Suprapubic skin (tissue), 4 donors: Measurements from ENCODE around the gene NMRAL1. TPM values are rescaled to one million over a fixed set of nuclear protein-coding genes. Genes with fewer than 3 reads are reported as not detected.

Experiments
- DNase-seq, 2 donors: peaks; one replicate each; pipeline ENCODE4 v3.0.0-alpha.2; 2019; ENCODE audit warnings: low spot score in 2 of 2
- H3K27ac ChIP-seq: fragments of 200-600 bp; sonication (generic); one replicate; pipeline ENCODE4 v1.5.1; 2019
- H3K27me3 ChIP-seq: fragments of 200-600 bp; sonication (generic); one replicate; pipeline ENCODE4 v1.5.1; 2019
- H3K36me3 ChIP-seq: fragments of 200-600 bp; sonication (generic); one replicate; pipeline ENCODE4 v1.5.1; 2019
- H3K4me1 ChIP-seq: fragments of 200-600 bp; sonication (generic); one replicate; pipeline ENCODE4 v1.5.1; 2019
- H3K4me3 ChIP-seq: fragments of 200-600 bp; sonication (generic); one replicate; pipeline ENCODE4 v1.5.1; 2019; ENCODE audit warnings: mild to moderate bottlenecking
- H3K9me3 ChIP-seq: fragments of 200-600 bp; sonication (generic); one replicate; pipeline ENCODE4 v1.5.1; 2019
- EP300 ChIP-seq: sonication (generic); formaldehyde crosslinking; IDR thresholded peaks from one replicate; pipeline ENCODE4 v1.6.1; 2017; ENCODE audit warnings: antibody characterized with exemption
- POLR2A ChIP-seq, 2 donors: fragments of 450-650 bp; IDR thresholded peaks; one replicate each; pipeline ENCODE4 v1.6.1; 2017; ENCODE audit warnings: antibody characterized with exemption in 2 of 2, mild to moderate bottlenecking in 2 of 2, moderate library complexity in 2 of 2
- POLR2AphosphoS5 ChIP-seq, 3 donors: sonication (generic); formaldehyde crosslinking; IDR thresholded peaks; one replicate each; pipeline ENCODE4 v1.6.1; 2017; ENCODE audit warnings: antibody characterized with exemption in 3 of 3
- WGBS: methylation state at CpG from one replicate; pipeline ENCODE4 v1.1.5; 2018; 5-methylcytosine and 5-hydroxymethylcytosine counted together
- total RNA-seq, 4 donors: library from RNA; depleted of rRNA; stranded (reverse); fragments of >200 nt; gene quantifications; one replicate each; pipeline ENCODE4 v1.1.0, GENCODE V29; 2016
- TF ChIP-seq, protein P1 (sequence below), 2 donors: fragments of 200-600 bp in 1 of 2; fragments of 450-650 bp in 1 of 2; sonication (generic) in 1 of 2; IDR thresholded peaks; one replicate each; pipeline ENCODE4 v1.5.1; 2016 to 2019; ENCODE audit warnings: antibody characterized with exemption in 2 of 2, mild to moderate bottlenecking in 1 of 2, moderate library complexity in 1 of 2

NMRAL1 gene
- total RNA-seq, 4 donors from 2014 or later: 52.7 to 72.3 (median 61.6) TPM

DNA sequence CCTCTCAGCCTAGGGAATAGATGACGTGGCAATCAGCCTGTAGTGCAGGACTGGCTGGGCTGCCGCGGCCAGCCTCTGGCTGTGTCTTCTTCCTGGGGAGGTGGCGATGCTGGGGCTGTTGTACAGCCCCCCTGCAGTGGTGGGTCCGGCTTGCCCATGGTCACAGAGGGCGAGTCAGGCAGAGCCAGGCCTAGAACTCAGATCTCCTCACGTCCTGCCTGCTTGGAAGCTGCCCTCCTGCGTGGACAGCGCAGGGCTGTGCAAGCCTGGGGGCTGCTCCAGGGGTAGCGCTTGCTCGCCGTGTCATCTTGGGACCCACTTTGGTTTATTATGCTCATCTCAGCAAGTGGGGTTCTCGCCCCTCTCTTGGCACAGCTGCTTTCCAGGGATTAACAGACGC is 19.3 kb downstream of the NMRAL1 start:
- H3K4me1 ChIP-seq: no peaks in the 10 kb centered on the region
- no peaks in the 10 kb centered on the region for H3K27me3 ChIP-seq
- no peaks in the 10 kb centered on the region for H3K9me3 ChIP-seq
- 96% methylated on average over 4 of the region's 14 CpGs for WGBS
- H3K27ac ChIP-seq: no peak overlapping the region
- DNase-seq: no peak
- peaks cover 74% of the 10 kb centered on the region for H3K36me3 ChIP-seq
- H3K4me3 ChIP-seq: no peak overlapping the region
- no peak for TF ChIP-seq POLR2A (IDR thresholded peaks at IDR 0.05)
- TF ChIP-seq POLR2AphosphoS5 (IDR thresholded peaks at IDR 0.05): no peak
- TF ChIP-seq, protein P1, sequence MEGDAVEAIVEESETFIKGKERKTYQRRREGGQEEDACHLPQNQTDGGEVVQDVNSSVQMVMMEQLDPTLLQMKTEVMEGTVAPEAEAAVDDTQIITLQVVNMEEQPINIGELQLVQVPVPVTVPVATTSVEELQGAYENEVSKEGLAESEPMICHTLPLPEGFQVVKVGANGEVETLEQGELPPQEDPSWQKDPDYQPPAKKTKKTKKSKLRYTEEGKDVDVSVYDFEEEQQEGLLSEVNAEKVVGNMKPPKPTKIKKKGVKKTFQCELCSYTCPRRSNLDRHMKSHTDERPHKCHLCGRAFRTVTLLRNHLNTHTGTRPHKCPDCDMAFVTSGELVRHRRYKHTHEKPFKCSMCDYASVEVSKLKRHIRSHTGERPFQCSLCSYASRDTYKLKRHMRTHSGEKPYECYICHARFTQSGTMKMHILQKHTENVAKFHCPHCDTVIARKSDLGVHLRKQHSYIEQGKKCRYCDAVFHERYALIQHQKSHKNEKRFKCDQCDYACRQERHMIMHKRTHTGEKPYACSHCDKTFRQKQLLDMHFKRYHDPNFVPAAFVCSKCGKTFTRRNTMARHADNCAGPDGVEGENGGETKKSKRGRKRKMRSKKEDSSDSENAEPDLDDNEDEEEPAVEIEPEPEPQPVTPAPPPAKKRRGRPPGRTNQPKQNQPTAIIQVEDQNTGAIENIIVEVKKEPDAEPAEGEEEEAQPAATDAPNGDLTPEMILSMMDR (IDR thresholded peaks at IDR 0.05): no peak
- no peak for TF ChIP-seq EP300

DNA sequence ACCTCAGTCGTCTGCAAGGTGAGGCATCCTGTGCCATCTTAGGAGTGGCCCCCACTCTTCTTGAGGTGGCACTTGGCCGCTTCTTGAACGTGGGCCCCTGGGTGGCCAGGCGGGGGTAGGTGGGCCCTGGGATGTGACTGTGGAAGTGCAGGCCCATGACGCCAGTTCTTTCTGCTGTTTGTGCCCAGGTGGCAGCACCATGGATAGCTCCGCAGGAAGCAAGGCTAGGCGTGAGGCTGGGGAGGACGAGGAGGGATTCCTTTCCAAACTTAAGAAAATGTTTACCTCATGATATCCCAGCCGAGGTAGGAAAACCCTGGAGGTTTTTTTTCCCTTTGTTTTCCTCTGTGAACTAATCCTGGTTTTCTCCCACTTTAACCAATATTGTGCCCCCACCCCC is 19.8 kb downstream of the NMRAL1 start:
- H3K4me1 ChIP-seq: no peaks in the 10 kb centered on the region
- no peak overlapping the region for H3K4me3 ChIP-seq
- H3K27me3 ChIP-seq: no peaks in the 10 kb centered on the region
- H3K27ac ChIP-seq: no peak overlapping the region
- no peak for DNase-seq
- H3K9me3 ChIP-seq: no peaks in the 10 kb centered on the region
- no peak for TF ChIP-seq POLR2A (IDR thresholded peaks at IDR 0.05)
- no peak for TF ChIP-seq EP300
- TF ChIP-seq, protein P1 (IDR thresholded peaks at IDR 0.05): no peak
- no peak for TF ChIP-seq POLR2AphosphoS5 (IDR thresholded peaks at IDR 0.05)
- WGBS: 86% methylated on average over 5 of the region's 9 CpGs
- H3K36me3 ChIP-seq: peaks cover 75% of the 10 kb centered on the region

DNA sequence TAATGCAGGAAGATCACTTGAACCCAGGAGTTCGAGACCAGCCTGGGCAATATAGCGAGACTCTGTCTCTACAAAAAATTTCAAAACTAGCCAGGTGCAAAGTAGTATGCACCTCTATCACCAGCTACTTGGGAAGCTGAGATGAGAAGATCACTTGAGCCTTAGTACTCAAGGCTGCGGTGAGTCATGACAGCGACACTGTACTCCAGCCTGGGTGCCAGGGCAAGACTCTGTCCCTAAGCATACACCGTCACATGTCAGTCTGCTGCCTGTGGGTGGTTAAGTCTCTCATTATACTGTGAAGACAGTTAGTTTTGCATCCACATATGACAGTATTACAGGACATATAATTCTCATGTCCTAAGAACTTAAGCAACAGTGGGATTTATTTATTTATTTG is 21.8 kb downstream of the NMRAL1 start:
- DNase-seq: no peak
- H3K36me3 ChIP-seq: peaks cover 86% of the 10 kb centered on the region
- WGBS: 100% methylated on average over 3 of the region's 5 CpGs

DNA sequence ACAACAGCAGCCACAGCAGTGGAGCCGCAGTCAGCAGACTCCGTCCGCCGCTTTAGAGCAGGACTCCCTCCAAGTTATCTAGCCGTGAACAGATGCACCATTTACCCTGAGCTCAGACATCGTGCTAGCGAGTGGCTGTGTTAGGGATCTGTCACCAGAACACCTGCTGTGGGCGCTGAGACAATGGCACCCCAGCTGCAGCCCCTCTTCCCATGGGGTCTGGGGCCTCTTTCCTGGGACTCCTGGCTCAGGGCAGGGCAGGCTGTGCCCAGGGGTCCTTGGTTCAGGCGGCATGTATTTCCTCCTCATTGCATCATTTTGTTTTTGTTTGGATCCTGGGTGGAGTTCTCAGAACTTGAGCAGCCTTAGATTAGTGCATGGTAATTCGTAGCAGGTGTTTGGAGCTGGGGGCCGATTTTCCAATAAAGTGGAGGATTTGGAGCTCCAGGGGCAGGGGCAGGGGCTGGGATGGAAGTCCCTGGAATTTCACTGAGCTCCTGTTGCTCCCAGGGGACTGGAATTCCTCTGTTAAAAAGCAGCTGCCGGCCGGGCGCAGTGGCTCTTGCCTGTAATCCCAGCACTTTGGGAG is 23.4 kb downstream of the NMRAL1 start:
- peaks cover 88% of the 10 kb centered on the region for H3K36me3 ChIP-seq
- H3K4me3 ChIP-seq: no peak overlapping the region
- TF ChIP-seq EP300 (no peak), POLR2A (IDR thresholded peaks at IDR 0.05) (no peak), POLR2AphosphoS5 (IDR thresholded peaks at IDR 0.05) (no peak)
- TF ChIP-seq, protein P1 (IDR thresholded peaks at IDR 0.05): no peak
- no peaks in the 10 kb centered on the region for H3K4me1 ChIP-seq
- no peak overlapping the region for H3K27ac ChIP-seq
- no peaks in the 10 kb centered on the region for H3K27me3 ChIP-seq
- no peaks in the 10 kb centered on the region for H3K9me3 ChIP-seq
- WGBS: 91% methylated on average over 5 of the region's 14 CpGs
- no peak for DNase-seq

More for the DNA sequence above, 21.8 kb downstream of the NMRAL1 start:
- Histone ChIP-seq H3K4me1 (no peaks in the 10 kb centered on the region), H3K27me3 (no peaks in the 10 kb centered on the region), H3K27ac (no peak overlapping the region), H3K9me3 (no peaks in the 10 kb centered on the region), H3K4me3 (no peak overlapping the region)
- TF ChIP-seq POLR2AphosphoS5 (IDR thresholded peaks at IDR 0.05) (no peak), EP300 (no peak), POLR2A (IDR thresholded peaks at IDR 0.05) (no peak)
- TF ChIP-seq, protein P1 (IDR thresholded peaks at IDR 0.05): no peak

DNA sequence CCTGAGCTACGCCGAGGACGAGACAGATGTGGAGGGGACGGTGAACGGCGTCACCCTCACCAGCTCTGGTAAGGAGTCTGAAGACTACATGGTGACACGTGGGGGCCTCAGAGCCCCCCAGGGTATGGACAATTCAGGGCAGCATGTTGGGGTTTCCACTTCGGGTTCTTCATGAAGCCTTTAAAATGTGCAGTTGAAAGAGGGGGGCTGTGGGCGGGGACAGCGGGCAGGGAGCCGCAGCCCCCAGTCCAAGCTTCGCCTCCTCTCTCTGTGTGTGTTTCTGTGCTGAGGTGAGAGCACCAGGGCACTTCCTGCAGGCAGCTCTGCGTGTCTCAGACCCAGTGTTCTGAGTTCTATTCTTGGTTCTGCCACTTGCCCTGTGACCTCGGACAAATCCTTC is 24.0 kb downstream of the NMRAL1 start:
- Histone ChIP-seq H3K9me3 (no peaks in the 10 kb centered on the region), H3K27ac (no peak overlapping the region), H3K36me3 (peaks cover 88% of the 10 kb centered on the region), H3K4me1 (no peaks in the 10 kb centered on the region), H3K27me3 (no peaks in the 10 kb centered on the region), H3K4me3 (no peak overlapping the region)
- 88% methylated on average over 14 of the region's 14 CpGs for WGBS
- TF ChIP-seq, protein P1 (IDR thresholded peaks at IDR 0.05): no peak
- TF ChIP-seq EP300 (no peak), POLR2A (IDR thresholded peaks at IDR 0.05) (no peak), POLR2AphosphoS5 (IDR thresholded peaks at IDR 0.05) (no peak)
- no peak for DNase-seq
